ENCODE data around the gene EHD3. TPM values are rescaled to one million over a fixed set of nuclear protein-coding genes. Genes with fewer than 3 reads are reported as not detected.

The EHD3 gene
- total and polyA plus RNA-seq, 2 of the 4 experiments (the other 2 are of a cell fraction), result 29.1 to 39.8 TPM

DNA sequence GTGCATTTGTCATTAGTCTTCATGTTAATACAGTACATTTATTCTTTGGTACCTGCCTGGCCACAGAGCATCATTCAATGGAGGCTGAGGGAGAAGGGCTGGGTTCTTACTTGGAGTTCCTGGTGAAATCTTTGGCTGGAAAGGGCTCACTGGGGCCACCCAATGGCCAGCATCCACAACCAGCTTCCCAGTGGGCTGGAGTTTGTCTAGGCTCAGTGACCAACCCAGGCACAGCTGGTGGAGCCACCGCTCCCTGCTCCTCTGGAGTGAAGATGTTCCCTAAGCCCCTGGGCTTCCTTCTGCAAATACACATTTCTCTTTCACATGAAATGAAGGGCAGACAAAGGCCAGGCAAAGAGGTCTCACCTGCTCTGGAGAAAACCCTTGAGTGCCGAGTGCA is 34.4 kb downstream of the EHD3 start:
- BruUV-seq (replicated peaks), result no TSS peak
- intact Hi-C loops (cut with micrococcal nuclease), result no loop called here
- Histone ChIP-seq H3K36me3 (ENCODE audit: control insufficient read depth, insufficient read depth, low read length) (peaks cover 18% of the 10 kb centered on the region), H4K91ac (ENCODE audit: insufficient read depth, low read depth, low read length) (no peak overlapping the region), H2BK120ac (ENCODE audit: low read depth, low read length) (no peak overlapping the region), H3K18ac (ENCODE audit: low read depth, low read length) (no peak overlapping the region), H2AFZ (replicated peaks; ENCODE audit: low read length, poor library complexity) (no peak overlapping the region), H3K4me3 (ENCODE audit: insufficient read depth, low read depth, low read length) (no peak overlapping the region), H2AK5ac (ENCODE audit: low read depth, low read length) (no peak overlapping the region), H3K4ac (ENCODE audit: low read depth, low read length) (no peak overlapping the region), H2BK5ac (ENCODE audit: low read depth, low read length, poor library complexity, severe bottlenecking) (no peak overlapping the region), H3K23ac (ENCODE audit: low read depth, low read length) (no peak overlapping the region), H3K9me1 (ENCODE audit: insufficient read depth, low read length) (peaks cover 14% of the 10 kb centered on the region), H3K27ac (ENCODE audit: insufficient read depth, low read length) (no peak overlapping the region), H2BK15ac (ENCODE audit: low read depth, low read length) (no peak overlapping the region), H2BK20ac (ENCODE audit: low read depth, low read length) (no peak overlapping the region), H4K5ac (ENCODE audit: low read depth, low read length) (no peak overlapping the region), H4K20me1 (ENCODE audit: insufficient read depth, low read length) (peaks cover 3% of the 10 kb centered on the region; the same call in 1 of the 2 replicates), H3K4me1 (ENCODE audit: control insufficient read depth, insufficient read depth, low read length) (peaks cover 13% of the 10 kb centered on the region), H4K8ac (ENCODE audit: low read depth in 2 of 2, low read length in 2 of 2) (no peak overlapping the region), H3K79me1 (ENCODE audit: low read depth in 1 of 2, low read length in 2 of 2) (no peaks in the 10 kb centered on the region; a peak in 1 of 4 replicates), H3K27me3 (ENCODE audit: control insufficient read depth, insufficient read depth, low read length) (no peaks in the 10 kb centered on the region), H3K9me3 (ENCODE audit: control insufficient read depth, insufficient read depth, low read length) (no peaks in the 10 kb centered on the region), H3K4me2 (ENCODE audit: low read depth, low read length) (no peak overlapping the region), H3K56ac (ENCODE audit: extremely low read depth, insufficient read depth, low read length) (no peak overlapping the region), H2AK9ac (replicated peaks; ENCODE audit: low read depth, low read length, poor library complexity) (no peak overlapping the region), H3K14ac (replicated peaks; ENCODE audit: low read depth, low read length) (peak overlapping the region; percentile 58; the same call in 1 of the 2 replicates), H3K9ac (ENCODE audit: low read depth, low read length) (no peak overlapping the region)
- ChIA-PET POLR2A (ENCODE audit: unreplicated experiment) (no interaction called here), CTCF (no interaction called here)
- TF ChIP-seq RAD21 (IDR thresholded peaks at IDR 0.05; ENCODE audit: low read length) (no peak), MAFK (IDR thresholded peaks at IDR 0.05; ENCODE audit: low read depth, low read length) (no peak)
- dilution Hi-C loops (cut with HindIII; ENCODE audit: low sequenced_read_pairs, unreplicated experiment), result no loop called here
- DNase-seq, result no peak
- no peak for ATAC-seq (ENCODE audit: low read depth)
- in situ Hi-C loops (cut with MboI; ENCODE audit: low sequenced_read_pairs), result no loop called here
- no CpG with 5 or more reads among the region's 2 CpGs for WGBS, 2 experiments (ENCODE audit: extremely low coverage in 2 of 2, insufficient read length in 1 of 2)
